ENCODE measurements around the gene VPS37C.

VPS37C gene

GRCh38 chr11:61131586-61131985 is 29.6 kb downstream of the VPS37C start:
- no peak for DNase-seq

- DNase-seq, result no peak
Measured at GRCh38 chr11:61131186-61131585, 30.0 kb downstream of the VPS37C start.

- no peak for DNase-seq
Measured at GRCh38 chr11:61129639-61130523, 31.3 kb downstream of the VPS37C start.

GRCh38 chr11:61128947-61129638 is 32.1 kb downstream of the VPS37C start:
- DNase-seq, result no peak

GRCh38 chr11:61127991-61128390 is 33.2 kb downstream of the VPS37C start:
- DNase-seq, result no peak

- no peak for DNase-seq
Measured at GRCh38 chr11:61126256-61126655, 35.0 kb downstream of the VPS37C start.

GRCh38 chr11:61125310-61125684 is 35.9 kb downstream of the VPS37C start:
- no peak for DNase-seq

GRCh38 chr11:61124574-61125309 is 36.5 kb downstream of the VPS37C start:
- no peak for DNase-seq

- DNase-seq, result no peak
Measured at GRCh38 chr11:61123775-61124571, 37.3 kb downstream of the VPS37C start.

- no peak for DNase-seq
Measured at GRCh38 chr11:61122761-61123160, 38.5 kb downstream of the VPS37C start.

GRCh38 chr11:61121917-61122316 is 39.3 kb downstream of the VPS37C start:
- no peak for DNase-seq

GRCh38 chr11:61121192-61121831 is 39.9 kb downstream of the VPS37C start:
- no peak for DNase-seq

- DNase-seq, result no peak
Measured at GRCh38 chr11:61120706-61121191, 40.5 kb downstream of the VPS37C start.

GRCh38 chr11:61120099-61120705 is 41.0 kb downstream of the VPS37C start:
- DNase-seq, result no peak

GRCh38 chr11:61119571-61119970 is 41.7 kb downstream of the VPS37C start:
- no peak for DNase-seq

- DNase-seq, result no peak
Measured at GRCh38 chr11:61119055-61119454, 42.2 kb downstream of the VPS37C start.

- no peak for DNase-seq
Measured at GRCh38 chr11:61118406-61118805, 42.8 kb downstream of the VPS37C start.

- no peak for DNase-seq
Measured at GRCh38 chr11:61118004-61118403, 43.2 kb downstream of the VPS37C start.

GRCh38 chr11:61117168-61117520 is 44.1 kb downstream of the VPS37C start:
- no peak for DNase-seq

- DNase-seq, result no peak
Measured at GRCh38 chr11:61116426-61117167, 44.6 kb downstream of the VPS37C start.
